GM13976 (cell line): ENCODE measurements around the gene ADGRD1.
A peak's percentile ranks its signal among the peaks of the same experiment; 100 is the strongest.

Source experiments
- DNase-seq: peaks from one replicate; pipeline ENCODE4 v3.0.0; 2012; ENCODE audit warnings: low spot score
- CTCF ChIP-seq: IDR thresholded peaks from 2 replicates; pipeline ENCODE4 v1.5.1; 2012; ENCODE audit warnings: borderline replicate concordance, mild to moderate bottlenecking; ENCODE audit not compliant: insufficient read depth; ENCODE audit errors: extremely low read depth, missing control alignments, control extremely low read depth
- in situ Hi-C: fragments of 300-500 bp; cut with MboI; formaldehyde crosslinking; loops from one replicate; pipeline ENCODE4 v1.12.0; 2022; ENCODE audit warnings: low sequenced_read_pairs, mixed read lengths, inconsistent platforms; ENCODE audit not compliant: unreplicated experiment

ADGRD1 gene

GRCh38 chr12:130960787-130961186 is 7.1 kb downstream of the ADGRD1 start:
- in situ Hi-C loops: no loop called here
- TF ChIP-seq CTCF: no peak
- no peak for DNase-seq

DNA sequence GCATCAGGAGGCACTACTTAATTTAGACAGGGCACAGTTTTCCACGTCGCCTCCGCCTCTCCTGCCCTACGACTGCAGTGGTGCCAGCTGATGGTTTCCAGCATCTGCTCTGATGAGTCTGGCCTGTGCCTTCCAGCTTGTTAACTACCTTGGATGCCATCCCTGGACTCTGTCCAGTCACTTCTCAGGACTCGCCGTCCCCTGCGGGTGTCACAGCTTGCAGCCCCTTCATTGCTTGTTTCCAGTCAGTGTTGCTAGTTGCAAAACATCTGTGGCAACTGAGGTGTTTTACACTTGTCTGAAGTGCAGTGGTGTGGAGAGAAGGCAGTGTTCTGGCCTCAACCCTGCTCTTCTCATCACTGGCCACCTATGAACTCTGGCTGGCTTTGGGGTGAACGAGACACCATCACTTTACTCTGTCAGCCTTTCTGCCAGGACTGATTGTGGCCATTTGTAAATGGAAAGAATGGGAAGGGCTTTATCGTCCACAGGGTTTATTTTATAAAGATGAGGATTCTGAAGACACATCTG is 8.3 kb downstream of the ADGRD1 start:
- in situ Hi-C loops: no loop called here
- TF ChIP-seq CTCF: no peak
- DNase-seq: no peak

DNA sequence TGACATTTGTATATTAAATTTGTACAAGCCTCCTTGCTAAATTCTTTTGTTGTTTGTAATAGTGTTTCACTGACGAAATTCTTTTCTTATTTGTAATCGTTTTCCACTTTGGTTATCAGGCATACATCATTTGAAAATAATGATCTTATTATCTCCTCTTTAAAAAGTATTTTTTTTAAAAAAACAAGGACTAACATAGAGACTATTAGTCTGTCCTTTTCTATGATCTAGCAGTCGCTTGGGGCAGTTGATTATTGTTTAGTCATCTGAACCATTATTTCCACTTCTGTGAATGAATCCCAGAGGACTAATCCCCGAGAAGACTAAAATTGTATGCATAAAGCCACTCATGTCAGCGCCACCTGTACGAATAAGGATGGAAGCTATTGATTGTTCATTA is 11.5 kb downstream of the ADGRD1 start:
- in situ Hi-C loops: no loop called here
- no peak for TF ChIP-seq CTCF
- DNase-seq: no peak

DNA sequence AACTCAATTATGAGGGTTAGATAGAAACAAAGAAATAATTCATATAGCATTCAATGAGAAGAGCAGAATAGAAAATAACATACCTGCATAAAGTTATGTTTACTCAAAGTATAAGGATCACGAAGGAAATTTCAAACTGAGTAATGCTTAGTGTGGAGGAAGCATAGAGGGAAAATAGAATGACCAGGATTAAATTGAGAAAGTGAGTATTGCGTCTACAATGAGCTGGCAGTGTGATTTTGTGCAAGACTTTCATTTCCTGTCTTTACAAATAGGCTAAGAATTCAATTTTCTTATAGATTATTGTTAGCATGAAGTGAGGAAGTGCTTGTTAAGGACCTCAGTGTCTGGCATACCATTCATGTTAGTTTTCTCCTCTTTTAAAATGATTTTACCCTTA is 12.0 kb downstream of the ADGRD1 start:
- in situ Hi-C loops: no loop called here
- no peak for DNase-seq

GRCh38 chr12:130966443-130967030 is 12.8 kb downstream of the ADGRD1 start:
- in situ Hi-C loops: no loop called here
- TF ChIP-seq CTCF: no peak

More for the DNA sequence above, 12.0 kb downstream of the ADGRD1 start:
- TF ChIP-seq CTCF: no peak

GRCh38 chr12:130967636-130968035 is 13.9 kb downstream of the ADGRD1 start:
- no peak for TF ChIP-seq CTCF
- in situ Hi-C loops: no loop called here
- DNase-seq: no peak

More at GRCh38 chr12:130966443-130967030, 12.8 kb downstream of the ADGRD1 start:
- DNase-seq: peak; percentile 49

DNA sequence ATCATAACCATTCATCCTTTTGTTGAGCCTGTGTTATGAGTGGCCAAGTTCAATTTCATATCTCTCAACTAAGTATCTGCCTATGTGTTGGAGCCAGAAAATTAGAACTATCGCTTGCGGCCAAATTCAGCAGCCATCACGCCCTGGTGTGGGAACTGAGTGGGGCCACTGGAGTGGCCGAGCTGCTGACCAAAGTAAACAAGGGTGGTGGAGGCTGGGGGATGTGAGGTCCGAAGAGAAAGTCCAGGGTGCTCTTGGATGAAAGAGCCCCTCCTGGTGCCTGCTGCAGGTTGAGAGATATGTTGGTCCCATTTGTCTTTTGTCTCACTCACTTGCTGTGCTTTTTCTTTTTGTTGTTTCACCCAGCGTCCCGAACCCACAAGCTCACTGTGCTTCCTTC is 14.9 kb downstream of the ADGRD1 start:
- in situ Hi-C loops: no loop called here
- no peak for DNase-seq
- no peak for TF ChIP-seq CTCF
